ENCODE measurements around the gene SRRM2. TPM values are rescaled to one million over a fixed set of nuclear protein-coding genes. Genes with fewer than 3 reads are reported as not detected.
A peak's percentile ranks its signal among the peaks of the same experiment; 100 is the strongest.

Gene SRRM2
- total RNA-seq, 3 donors from 2014 or later, result 538 to 819 (median 692) TPM

DNA sequence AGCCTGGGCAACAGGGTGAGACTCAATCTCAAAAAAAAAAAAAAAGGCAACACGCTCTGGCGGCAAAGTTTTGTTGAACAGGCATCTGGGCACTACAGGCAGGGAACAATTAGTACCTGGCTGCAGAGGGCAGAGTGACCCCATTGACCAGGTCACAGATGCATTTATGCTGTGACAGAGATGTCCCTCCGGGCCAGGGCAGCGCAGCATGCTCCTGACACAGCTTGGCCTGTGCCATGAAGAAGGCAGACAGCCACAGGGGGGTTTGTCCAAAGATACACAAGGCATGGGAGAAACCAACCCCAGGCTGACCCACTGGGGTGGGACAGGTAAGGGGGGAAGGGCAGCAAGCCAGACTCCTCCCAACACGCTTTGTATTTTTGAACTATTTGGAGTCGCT, 7.7 kb upstream of the SRRM2 start:
- intact Hi-C loops (cut with DNase I, micrococcal nuclease), result no loop called here
- Histone ChIP-seq H3K36me3 (ENCODE audit: low read depth) (no peaks in the 10 kb centered on the region), H3K4me1 (ENCODE audit: low read depth) (no peaks in the 10 kb centered on the region), H3K9me3 (no peaks in the 10 kb centered on the region), H3K4me3 (no peak overlapping the region)
- no peak for ATAC-seq
- TF ChIP-seq, protein P1, sequence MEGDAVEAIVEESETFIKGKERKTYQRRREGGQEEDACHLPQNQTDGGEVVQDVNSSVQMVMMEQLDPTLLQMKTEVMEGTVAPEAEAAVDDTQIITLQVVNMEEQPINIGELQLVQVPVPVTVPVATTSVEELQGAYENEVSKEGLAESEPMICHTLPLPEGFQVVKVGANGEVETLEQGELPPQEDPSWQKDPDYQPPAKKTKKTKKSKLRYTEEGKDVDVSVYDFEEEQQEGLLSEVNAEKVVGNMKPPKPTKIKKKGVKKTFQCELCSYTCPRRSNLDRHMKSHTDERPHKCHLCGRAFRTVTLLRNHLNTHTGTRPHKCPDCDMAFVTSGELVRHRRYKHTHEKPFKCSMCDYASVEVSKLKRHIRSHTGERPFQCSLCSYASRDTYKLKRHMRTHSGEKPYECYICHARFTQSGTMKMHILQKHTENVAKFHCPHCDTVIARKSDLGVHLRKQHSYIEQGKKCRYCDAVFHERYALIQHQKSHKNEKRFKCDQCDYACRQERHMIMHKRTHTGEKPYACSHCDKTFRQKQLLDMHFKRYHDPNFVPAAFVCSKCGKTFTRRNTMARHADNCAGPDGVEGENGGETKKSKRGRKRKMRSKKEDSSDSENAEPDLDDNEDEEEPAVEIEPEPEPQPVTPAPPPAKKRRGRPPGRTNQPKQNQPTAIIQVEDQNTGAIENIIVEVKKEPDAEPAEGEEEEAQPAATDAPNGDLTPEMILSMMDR (IDR thresholded peaks at IDR 0.05), result no peak
- no peak for DNase-seq

DNA sequence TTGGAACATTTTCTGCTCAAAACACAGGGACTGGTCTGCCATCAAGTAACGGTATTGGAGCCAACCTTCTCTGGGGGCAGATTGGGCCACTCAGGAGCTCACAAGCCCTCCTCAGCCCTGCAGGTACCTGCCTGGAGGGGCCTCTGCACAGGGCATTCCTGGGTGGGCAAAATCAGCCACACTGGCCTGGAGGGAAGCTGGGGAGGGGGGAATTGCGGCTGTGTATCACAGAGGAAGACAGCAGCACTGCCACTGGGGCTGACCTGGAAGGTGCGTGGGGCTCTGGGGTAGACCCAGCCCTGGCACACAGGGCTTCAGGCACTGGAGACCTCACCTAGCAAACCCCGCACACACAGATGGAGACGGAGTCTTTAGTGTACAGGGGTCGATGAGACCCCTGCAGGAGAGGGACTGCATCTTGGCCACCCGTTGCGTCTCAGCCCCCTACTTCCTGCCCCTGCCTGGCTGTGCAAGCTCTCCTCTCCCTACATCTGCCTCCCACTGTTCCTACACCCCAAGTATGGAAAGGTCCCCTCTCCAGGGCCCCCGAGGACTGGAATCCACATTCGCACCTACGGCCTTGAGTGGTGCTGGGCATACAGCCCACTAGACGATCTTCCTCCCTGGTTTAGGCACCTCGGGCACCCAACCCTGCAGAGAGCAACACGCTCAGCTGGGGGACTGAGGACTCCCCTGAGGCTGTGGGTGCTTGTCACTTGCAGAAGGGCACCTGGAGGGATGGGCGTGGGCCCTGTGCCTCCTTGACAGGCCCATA, 7.1 kb upstream of the SRRM2 start:
- H3K9me3 ChIP-seq, result no peaks in the 10 kb centered on the region
- no peaks in the 10 kb centered on the region for H3K4me1 ChIP-seq (ENCODE audit: low read depth)

GRCh38 chr16:2745961-2746360, 6.5 kb upstream of the SRRM2 start:
- H3K9me3 ChIP-seq, result no peaks in the 10 kb centered on the region
- TF ChIP-seq, protein P1 (IDR thresholded peaks at IDR 0.05), result no peak
- no peaks in the 10 kb centered on the region for H3K36me3 ChIP-seq (ENCODE audit: low read depth)
- no peak overlapping the region for H3K4me3 ChIP-seq
- no peaks in the 10 kb centered on the region for H3K4me1 ChIP-seq (ENCODE audit: low read depth)
- ATAC-seq, result no peak
- intact Hi-C loops (cut with DNase I, micrococcal nuclease), result no loop called here
- no peak for DNase-seq

More for the DNA sequence above, 7.1 kb upstream of the SRRM2 start:
- ATAC-seq (no peak), DNase-seq (no peak)
- Histone ChIP-seq H3K4me3 (no peak overlapping the region), H3K36me3 (ENCODE audit: low read depth) (no peaks in the 10 kb centered on the region)
- TF ChIP-seq, protein P1 (IDR thresholded peaks at IDR 0.05), result no peak
- intact Hi-C loops (cut with DNase I, micrococcal nuclease), result no loop called here

DNA sequence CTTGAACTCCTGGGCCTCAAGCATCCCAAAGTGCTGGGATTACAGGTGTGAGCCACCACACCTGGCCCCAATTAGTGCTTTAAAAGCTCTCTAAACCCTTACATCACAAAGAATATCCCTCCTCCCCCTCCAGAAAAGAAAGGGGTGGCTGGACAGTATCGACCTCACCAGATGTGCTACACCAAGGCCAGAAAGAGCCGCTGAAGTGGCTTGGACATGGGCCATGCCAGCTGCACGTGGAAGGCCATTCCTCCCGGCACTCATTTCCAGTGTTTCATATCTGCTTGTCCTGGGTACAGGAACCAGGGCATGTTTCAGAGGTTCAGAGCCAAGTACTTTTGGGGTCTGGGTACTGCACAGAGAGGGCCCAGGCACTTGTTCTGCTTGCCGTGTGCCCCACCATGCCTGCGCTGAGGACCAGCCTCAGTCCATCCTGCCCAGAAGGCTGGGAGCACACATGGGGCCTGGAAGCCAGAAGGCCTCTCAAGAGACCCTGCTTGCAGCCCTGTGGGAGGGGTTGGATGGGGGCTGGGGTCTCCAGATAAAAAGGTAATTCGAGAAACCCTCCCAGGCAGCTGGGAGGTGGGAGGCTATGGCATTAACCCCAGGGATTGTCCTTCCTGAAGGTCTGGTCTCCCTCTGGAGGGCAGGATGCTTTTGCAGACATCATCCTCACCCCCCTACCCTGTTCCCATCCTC, 3.5 kb upstream of the SRRM2 start:
- ATAC-seq, result no peak

DNA sequence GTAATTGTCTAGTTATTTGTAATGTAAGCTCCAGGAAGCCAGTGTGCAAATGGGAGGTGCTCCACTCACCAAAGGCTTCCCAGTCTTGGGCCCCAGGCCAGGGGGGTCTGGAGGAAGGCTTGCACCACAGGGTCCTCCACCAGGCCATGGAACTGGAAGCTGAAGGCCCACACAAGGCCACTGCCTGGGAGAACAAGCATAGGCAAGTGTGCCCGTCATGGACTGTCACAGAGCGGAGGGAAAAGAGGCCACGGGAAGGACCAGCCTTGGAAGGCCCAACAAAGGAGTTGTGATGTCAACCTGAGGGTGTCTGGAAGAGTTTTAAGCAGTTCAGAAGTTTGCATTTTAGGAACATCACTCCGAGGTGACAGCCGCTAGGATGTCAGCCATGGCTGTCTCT, 3.0 kb upstream of the SRRM2 start:
- H3K36me3 ChIP-seq (ENCODE audit: low read depth), result no peaks in the 10 kb centered on the region
- intact Hi-C loops (cut with DNase I, micrococcal nuclease), result no loop called here
- peak in 1 of 3 donors; percentile 35 for DNase-seq

More for the DNA sequence above, 3.5 kb upstream of the SRRM2 start:
- intact Hi-C loops (cut with DNase I, micrococcal nuclease), result no loop called here
- TF ChIP-seq, protein P1 (IDR thresholded peaks at IDR 0.05), result no peak
- H3K36me3 ChIP-seq (ENCODE audit: low read depth), result no peaks in the 10 kb centered on the region
- no peaks in the 10 kb centered on the region for H3K9me3 ChIP-seq
- H3K4me3 ChIP-seq, result no peak overlapping the region
- peaks cover under 1% of the 10 kb centered on the region for H3K4me1 ChIP-seq (ENCODE audit: low read depth)
- no peak for DNase-seq

More for the DNA sequence above, 3.0 kb upstream of the SRRM2 start:
- Histone ChIP-seq H3K9me3 (no peaks in the 10 kb centered on the region), H3K4me3 (no peak overlapping the region), H3K4me1 (ENCODE audit: low read depth) (peaks cover 6% of the 10 kb centered on the region)
- TF ChIP-seq, protein P1 (IDR thresholded peaks at IDR 0.05), result no peak
- ATAC-seq, result no peak

All from mucosa of descending colon (tissue), 3 donors.